Posterior vena cava (tissue), 2 donors: Measurements from ENCODE around the gene RBM20. TPM values are rescaled to one million over a fixed set of nuclear protein-coding genes. Genes with fewer than 3 reads are reported as not detected.
"Not testable (repeated sequence)": the region's sequence is repeated elsewhere in the genome, so short reads cannot be mapped to it uniquely, and the experiment has no call there.

Experiments used
- DNase-seq: peaks from one replicate; pipeline ENCODE4 v3.0.0-alpha.2; 2020; ENCODE audit warnings: low spot score
- intact Hi-C, 2 donors: fragments of 100-400 bp; cut with DNase I; formaldehyde crosslinking; loops; one replicate each; pipeline versions ENCODE4 v1.14.1 to v1.14.2; 2022 to 2023
- total RNA-seq, 2 donors: library from RNA; stranded (reverse); fragmentation: NEBNext Ultra II Directional; extraction: Animal tissue kit (Norgen Biotek cat#: 25700); gene quantifications; one replicate each; pipeline ENCODE4 v1.2.1, GENCODE V29; 2021
- donor health status: DM: yes; HTN: yes; CAD: no.
- donor health status: DM: yes; HTN: yes; CAD: no.

Gene RBM20
- total RNA-seq, 2 donors from 2014 or later = 2.0 to 3.0 TPM

- intact Hi-C loops = no loop called here
- no peak for DNase-seq
Observed at GRCh38 chr10:110643035-110643652, 992 bp upstream of the RBM20 start.

DNA sequence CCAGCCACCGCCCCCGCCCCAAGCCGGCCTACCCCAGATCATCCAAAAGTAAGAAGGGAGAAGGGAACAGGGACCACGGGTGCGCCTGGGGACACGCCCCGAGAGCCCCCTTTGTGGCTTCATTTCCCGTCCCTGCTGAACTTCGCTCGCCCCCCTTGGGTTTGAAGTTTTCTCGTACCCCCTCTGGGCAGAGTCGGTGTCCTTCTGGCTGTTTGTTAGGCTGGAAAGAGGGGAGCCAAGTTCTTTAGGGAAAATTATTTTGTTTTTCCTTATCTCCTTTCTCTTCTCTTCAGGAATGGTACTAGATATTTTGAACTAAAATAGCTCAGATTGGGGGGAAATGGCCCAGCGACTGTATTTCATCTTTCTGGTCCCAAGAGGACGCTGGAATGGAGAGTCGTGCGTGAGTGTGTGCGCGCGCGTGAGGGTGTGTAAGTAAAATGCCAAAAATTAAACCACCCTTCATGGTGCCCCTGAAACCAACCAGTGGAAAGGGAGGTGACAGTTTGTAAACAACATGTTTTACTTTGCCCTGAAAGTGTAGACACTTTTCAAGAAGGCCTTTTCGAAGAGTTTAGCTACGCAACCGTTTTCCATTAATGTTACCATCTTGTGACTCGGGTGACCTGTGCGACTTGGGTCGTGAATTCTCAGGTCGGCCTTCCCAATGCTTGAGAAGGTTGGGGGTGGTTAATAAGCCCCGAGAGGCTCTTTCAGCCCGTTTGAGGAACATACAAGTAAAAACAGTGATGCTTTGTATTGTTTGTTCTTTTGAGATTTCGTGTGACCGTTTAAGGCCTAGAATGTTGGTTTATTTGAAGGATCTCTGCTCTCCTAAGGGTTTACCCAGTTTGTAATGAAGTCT, 694 bp downstream of the RBM20 start:
- no peak for DNase-seq
- intact Hi-C loops = no loop called here

DNA sequence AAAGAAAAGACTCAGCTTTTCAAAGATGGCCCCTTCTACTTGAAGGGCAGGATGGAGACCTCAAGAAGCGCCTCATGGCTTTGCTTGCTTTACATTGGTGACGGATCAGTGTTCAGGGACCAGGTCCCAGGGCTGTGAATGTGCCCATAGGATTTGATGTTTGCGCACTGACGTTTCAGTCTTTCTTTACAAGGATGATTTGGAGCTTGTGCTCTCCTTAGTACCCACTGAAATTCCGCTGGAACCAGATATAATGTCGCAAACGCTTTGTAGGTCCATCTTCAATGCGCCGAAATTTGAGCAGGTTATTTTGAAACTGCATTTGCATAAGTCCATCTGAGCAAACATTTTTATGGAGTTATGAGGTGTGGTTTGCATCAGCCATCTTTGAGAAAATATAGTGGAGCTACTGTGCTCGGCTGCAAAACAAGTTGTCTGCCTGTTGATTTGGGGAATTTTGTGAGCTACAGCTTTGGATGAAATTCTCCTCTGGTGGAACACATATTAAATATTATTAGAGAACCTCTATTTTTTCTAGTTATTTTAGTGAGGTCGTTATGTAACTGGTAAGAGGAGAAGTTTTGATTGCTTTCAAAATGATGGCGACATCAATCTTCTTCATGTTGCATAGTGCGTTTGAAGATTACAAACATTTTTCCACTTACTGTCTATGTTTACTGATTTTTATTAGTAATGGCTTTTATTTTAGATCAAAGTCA, 2.4 kb downstream of the RBM20 start:
- DNase-seq = no peak

DNA sequence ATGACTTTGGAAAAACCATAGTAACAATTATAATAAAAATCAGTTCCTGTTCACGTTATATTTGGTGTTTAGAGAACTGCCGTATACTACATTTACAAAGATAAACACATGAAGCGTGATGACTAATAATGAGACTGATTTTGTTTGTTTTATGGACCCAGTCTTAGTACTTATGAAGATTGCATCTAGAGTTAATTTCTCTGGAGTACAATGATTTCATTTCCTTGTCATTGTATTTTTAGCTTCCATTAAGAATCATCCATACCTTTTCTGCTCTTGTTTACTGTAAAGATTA, 2.9 kb downstream of the RBM20 start:
- intact Hi-C loops = no loop called here
- DNase-seq = no peak

More for the DNA sequence above, 2.4 kb downstream of the RBM20 start:
- intact Hi-C loops = no loop called here

GRCh38 chr10:110648692-110649346, 4.7 kb downstream of the RBM20 start:
- intact Hi-C loops = no loop called here
- DNase-seq = no peak

DNA sequence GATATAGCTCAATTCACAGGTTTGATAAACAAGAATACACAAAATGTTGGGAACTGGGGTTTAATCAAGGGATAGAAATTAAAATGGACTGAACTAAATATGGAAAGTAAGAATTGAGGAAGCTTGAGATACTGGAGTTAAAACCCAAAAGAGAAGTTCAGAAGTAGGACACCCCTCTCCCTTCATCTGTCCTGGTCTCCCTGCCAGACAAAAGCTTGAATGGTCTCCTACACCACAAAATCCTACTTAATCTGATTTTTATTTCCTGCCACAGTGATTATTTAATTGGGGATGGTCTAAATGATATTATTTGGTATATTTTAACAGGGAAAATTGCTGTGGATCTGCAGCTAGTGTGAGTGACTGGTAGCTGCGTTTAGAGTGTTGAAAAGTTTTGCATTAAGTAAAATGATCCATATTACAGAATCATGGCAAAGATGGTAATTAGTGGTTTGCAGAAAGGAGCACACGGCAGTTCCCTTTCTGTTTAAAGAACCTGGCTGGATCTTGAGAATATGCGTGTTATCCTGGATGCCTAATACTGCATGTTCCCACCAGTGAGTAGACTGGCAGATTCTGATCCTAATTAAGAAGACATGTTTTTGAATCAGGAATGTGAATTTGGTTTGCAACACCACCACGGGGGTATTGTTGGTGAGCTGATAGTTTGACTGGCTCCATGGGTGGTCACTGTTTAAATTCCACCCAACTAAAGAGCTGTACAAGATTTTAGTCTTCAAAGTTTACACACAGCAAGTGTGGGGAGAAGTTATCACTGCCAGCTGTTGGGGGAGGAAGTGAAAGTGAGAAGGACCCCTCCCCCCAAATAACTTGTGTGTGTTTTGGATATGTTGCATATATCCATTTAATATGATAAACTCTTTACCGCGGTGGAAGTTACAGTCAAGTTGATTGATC, 5.5 kb downstream of the RBM20 start:
- intact Hi-C loops = no loop called here
- DNase-seq = no peak

DNA sequence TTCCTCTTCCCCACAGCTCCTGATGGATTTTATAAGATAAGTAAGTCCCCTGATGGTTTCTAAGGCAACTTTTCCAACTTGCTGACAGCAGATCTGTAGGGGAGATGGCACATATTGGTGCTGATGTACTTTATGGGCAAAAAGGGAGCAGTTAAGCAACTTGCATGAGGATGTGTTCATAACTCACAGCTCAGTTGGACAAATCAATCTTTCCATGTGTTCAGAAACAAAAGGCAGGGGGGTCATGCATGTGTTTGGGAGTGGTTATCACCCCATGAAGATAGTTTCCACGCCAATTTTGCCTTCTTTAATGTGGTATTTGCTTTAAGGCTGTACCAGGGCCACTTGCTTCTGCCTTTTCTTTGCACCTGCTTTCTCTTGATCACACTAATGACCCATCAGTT, 6.1 kb downstream of the RBM20 start:
- DNase-seq = no peak
- intact Hi-C loops = no loop called here

DNA sequence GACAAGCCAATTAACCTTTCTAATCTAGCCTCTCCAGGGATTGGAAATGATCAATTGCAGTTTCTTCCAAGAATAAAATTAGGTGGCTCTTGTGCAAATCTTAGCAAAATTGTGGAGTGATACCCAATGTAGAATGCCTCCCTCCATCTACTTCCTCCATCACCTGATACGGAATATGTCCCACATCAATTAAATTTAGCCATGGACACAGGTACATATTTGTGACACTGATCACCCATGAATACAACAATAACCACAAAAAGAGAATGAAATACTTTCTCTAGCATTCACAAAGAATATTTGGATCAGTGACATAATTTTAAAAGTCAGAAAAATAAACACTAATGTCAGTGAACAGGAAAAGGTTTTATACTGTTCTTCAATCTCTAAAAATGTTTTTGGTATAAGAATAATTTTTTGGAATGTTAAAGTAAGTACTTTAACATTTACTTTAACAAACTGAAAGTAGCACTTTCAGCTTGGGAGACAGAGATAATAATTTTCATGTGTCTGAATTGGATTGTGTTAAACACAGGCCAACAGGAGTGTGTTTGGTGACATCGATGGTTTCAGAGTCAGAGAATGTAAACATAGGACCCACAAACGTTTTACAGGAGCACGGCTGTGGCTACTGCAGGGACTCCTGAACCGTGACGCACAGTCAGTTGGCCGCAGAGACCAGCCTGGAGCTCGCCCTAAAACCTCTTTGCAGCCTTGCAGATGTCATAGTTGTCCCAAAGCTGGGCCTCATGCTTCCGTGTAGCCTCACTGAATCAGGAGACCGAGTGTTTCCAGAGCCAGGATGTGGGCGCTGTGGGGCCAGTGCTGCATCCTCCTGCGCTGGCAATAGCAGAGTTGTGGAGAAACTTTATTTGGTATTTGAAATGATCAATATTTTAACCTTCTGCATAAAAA, 7.2 kb downstream of the RBM20 start:
- intact Hi-C loops = no loop called here
- no peak for DNase-seq

GRCh38 chr10:110652475-110653118, 8.5 kb downstream of the RBM20 start:
- intact Hi-C loops = no loop called here
- DNase-seq = no peak

GRCh38 chr10:110655320-110655719, 11.2 kb downstream of the RBM20 start:
- DNase-seq = no peak
- intact Hi-C loops = no loop called here

GRCh38 chr10:110656612-110657011, 12.5 kb downstream of the RBM20 start:
- intact Hi-C loops = no loop called here
- DNase-seq = no peak

- intact Hi-C loops = no loop called here
- no peak for DNase-seq
Observed at GRCh38 chr10:110657973-110658691, 14.0 kb downstream of the RBM20 start.

DNA sequence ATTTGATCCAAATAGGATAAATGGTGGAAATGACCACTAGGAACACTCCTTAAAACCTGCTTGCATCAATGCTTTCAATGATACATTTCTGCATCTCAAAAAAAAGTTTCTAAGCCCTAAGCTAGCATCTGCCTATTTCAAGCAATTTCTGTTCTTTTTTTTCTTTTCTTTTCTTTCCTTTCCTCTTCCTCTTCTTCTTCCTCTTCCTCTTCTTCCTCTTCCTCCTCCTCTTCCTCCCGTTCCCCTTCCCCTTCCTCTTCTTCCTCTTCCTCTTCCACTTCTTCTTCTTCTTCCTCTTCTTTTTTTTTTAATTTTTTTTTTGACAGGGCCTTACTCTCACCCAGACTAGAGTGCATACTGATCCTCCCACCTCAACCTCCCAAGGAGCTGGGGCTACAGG, 15.4 kb downstream of the RBM20 start:
- no peak for DNase-seq
- intact Hi-C loops = no loop called here

DNA sequence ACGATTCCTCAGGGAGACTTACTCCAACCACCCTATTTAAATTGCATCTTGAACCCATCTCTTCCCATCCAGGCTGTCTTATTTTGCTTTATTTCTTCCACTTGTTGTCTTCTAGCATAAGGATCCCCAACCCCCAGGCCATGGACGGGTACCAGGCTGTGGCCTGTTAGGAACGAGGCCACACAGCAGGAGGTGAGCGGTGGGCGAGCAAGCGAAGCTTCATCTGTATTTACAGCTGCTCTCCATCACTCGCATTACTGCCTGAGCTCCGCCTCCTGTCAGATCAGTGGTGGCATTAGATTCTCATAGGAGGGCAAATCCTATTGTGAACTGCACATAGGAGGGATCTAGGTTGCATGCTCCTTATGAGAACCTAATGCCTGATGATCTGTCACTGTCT, 16.2 kb downstream of the RBM20 start:
- intact Hi-C loops, DNase-seq: not testable (repeated sequence)

GRCh38 chr10:110661292-110661691, 17.2 kb downstream of the RBM20 start:
- no peak for DNase-seq

GRCh38 chr10:110664483-110665420, 20.6 kb downstream of the RBM20 start:
- DNase-seq = no peak

More at GRCh38 chr10:110661292-110661691, 17.2 kb downstream of the RBM20 start:
- intact Hi-C loops = no loop called here

More at GRCh38 chr10:110664483-110665420, 20.6 kb downstream of the RBM20 start:
- intact Hi-C loops = no loop called here
